NCI-H187 (cell line): ENCODE results near the gene KLRC2.
"Not testable (repeated sequence)": the region's sequence is repeated elsewhere in the genome, so short reads cannot be mapped to it uniquely, and the experiment has no call there.

Source experiments
- DNase-seq, 2 experiments: peaks; one replicate each; lab custom pipeline; 2025; lab: John Stamatoyannopoulos, UW

Gene KLRC2

GRCh38 chr12:10405294-10405693, 30.5 kb downstream of the KLRC2 start:
- no peak for DNase-seq

GRCh38 chr12:10404798-10405197, 31.0 kb downstream of the KLRC2 start:
- no peak for DNase-seq

- no peak for DNase-seq
Measured at GRCh38 chr12:10400829-10401228, 35.0 kb downstream of the KLRC2 start.

GRCh38 chr12:10398168-10398567, 37.6 kb downstream of the KLRC2 start:
- DNase-seq, result no peak

- DNase-seq, result no peak
Measured at GRCh38 chr12:10397296-10397695, 38.5 kb downstream of the KLRC2 start.

GRCh38 chr12:10396176-10396575, 39.6 kb downstream of the KLRC2 start:
- not testable (repeated sequence) for DNase-seq

- DNase-seq, result no peak
Measured at GRCh38 chr12:10395390-10395998, 40.3 kb downstream of the KLRC2 start.

GRCh38 chr12:10394531-10395152, 41.2 kb downstream of the KLRC2 start:
- DNase-seq, result not testable (repeated sequence)

- no peak for DNase-seq
Measured at GRCh38 chr12:10393291-10393690, 42.5 kb downstream of the KLRC2 start.

GRCh38 chr12:10392394-10392930, 43.3 kb downstream of the KLRC2 start:
- DNase-seq, result no peak

- not testable (repeated sequence) for DNase-seq
Measured at GRCh38 chr12:10390991-10391390, 44.8 kb downstream of the KLRC2 start.

- no peak for DNase-seq
Measured at GRCh38 chr12:10389904-10390303, 45.9 kb downstream of the KLRC2 start, which contains the start of gene KLRK1. TSS of gene KLRK1 (minus strand) at chr12:10390041. CDS start at chr12:10388810, 1,231 bp downstream.

- no peak for DNase-seq
Measured at GRCh38 chr12:10388624-10389413, 47.0 kb downstream of the KLRC2 start.

- not testable (repeated sequence) for DNase-seq
Measured at GRCh38 chr12:10387498-10387897, 48.3 kb downstream of the KLRC2 start.

- no peak for DNase-seq
Measured at GRCh38 chr12:10386857-10387256, 49.0 kb downstream of the KLRC2 start.

GRCh38 chr12:10385166-10385613, 50.6 kb downstream of the KLRC2 start:
- no peak for DNase-seq

- DNase-seq, result no peak
Measured at GRCh38 chr12:10384191-10384590, 51.6 kb downstream of the KLRC2 start.

- DNase-seq, result no peak
Measured at GRCh38 chr12:10381928-10382628, 53.7 kb downstream of the KLRC2 start.
